Stimulated activated CD8-positive, alpha-beta memory T cell treated with anti-CD3 and anti-CD28 coated beads, Interleukin-7, amount 100 ng/mL, for 24 hours (primary cell): ENCODE data around the gene RACK1.
"Not testable (repeated sequence)": the region's sequence is repeated elsewhere in the genome, so short reads cannot be mapped to it uniquely, and the experiment has no call there.

Source experiments
- DNase-seq: peaks from one replicate; pipeline ENCODE4 v3.0.0-alpha.2; 2020; ENCODE audit warnings: low read depth

RACK1 gene

DNA sequence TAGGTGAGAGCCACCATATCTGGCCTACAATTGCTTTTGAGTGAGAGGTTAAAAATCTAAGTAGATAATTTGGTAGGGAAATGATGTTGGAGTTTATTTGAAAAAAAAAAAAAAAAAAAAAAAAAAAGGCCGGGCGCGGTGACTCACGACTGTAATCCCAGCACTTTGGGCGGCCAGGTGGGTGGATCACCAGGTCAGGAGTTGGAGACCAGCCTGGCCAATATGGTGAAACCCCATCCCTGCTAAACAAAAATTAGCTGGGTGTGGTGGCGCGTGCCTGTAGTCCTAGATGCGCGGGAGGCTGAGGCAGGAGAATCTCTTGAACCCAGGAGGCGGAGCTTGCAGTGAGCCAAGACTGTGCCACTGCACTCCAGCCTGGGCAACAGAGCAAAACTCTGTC, 29.5 kb downstream of the RACK1 start:
- not testable (repeated sequence) for DNase-seq

DNA sequence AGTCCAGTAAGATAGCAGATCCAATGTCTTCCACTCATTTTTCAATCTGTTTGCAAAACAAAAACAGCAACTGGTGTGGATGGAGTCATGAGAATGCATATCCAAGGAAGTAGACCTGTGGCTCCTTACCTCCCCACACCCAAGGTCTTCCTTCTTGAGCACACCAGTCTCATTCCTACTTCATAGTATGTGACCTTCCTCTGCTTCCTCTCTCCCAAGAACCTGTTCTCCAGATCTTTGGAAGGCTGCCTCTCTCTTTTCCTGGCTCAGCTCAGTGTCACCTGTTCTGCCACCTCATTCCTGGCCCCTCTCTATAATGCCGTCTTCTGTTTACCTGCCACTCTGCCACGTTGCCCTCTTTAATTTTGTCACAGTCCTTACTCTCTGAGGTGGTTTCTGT, 30.8 kb downstream of the RACK1 start:
- DNase-seq, result no peak

DNA sequence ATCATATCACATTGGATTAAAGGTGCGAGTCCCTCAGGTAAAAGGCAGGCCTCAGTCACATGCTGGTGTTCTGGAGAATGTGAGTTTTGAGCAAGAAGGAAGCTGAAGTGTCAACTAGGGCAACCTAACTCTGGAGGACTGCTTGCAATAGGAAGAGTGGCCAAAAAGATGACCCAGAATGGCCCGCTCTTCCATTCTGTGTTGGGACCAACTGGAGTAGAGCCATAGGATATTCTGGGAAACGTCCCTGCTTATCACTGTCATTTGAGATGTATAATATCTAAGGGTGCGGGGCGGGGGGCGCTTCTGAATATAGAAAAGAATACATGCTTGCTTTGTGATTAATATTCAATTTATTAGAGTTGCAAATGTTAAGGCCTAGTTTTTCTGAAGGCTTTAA, 31.6 kb downstream of the RACK1 start:
- DNase-seq, result no peak

DNA sequence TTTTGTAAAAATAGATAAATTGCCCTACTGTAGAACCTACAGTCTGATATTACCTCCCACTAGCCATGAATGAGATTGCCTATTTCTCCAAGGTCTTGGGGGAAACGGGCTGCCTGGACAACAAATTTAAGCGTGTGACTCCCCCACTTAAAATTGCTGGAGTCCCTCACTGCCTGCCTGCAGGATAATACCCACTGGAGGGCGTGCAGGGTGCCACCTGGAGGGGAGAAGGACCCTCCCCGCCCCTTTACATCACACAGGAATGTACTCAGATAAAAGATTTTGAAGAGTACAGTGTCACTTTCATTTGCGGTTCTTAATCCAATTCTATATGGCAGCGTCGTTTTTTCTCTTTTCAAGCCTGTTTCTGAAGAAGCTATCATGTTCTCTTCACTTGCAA, 32.5 kb downstream of the RACK1 start:
- DNase-seq, result no peak

DNA sequence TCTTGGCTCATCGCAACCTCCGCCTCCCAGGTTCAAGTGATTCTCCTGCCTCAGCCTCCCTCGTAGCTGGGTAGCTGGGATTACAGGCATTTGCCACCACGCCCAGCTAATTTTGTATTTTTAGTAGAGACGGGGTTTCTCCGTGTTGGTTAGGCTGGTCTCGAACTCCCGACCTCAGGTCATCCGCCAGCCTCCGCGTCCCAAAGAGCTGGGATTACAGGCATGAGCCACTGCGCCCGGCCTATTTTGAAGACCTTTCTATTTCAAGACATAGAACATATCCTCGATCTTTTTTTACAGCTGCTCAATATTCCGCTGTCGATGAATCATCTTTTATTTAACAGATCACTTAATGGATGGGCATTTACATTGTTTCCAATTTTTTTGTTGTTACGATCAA, 33.0 kb downstream of the RACK1 start:
- DNase-seq, result not testable (repeated sequence)

DNA sequence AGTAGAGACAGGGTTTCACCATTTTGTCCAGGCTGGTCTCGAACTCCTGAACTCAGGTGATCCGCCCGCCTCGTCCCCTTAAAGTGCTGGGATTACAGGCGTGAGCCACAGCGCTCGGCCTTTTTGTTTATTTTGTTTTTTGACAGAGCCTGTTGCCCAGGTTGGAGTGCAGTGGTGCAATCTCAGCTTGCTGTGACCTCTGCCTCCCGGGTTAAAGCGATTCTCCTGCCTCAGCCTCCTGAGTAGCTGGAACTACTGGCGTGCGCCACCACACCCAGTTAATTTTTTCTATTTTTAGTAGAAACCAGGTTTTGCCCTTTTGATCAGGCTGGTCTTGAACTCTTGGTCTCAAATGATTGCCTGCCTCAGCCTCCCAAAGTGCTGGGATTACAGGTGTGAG, 33.6 kb downstream of the RACK1 start:
- not testable (repeated sequence) for DNase-seq

DNA sequence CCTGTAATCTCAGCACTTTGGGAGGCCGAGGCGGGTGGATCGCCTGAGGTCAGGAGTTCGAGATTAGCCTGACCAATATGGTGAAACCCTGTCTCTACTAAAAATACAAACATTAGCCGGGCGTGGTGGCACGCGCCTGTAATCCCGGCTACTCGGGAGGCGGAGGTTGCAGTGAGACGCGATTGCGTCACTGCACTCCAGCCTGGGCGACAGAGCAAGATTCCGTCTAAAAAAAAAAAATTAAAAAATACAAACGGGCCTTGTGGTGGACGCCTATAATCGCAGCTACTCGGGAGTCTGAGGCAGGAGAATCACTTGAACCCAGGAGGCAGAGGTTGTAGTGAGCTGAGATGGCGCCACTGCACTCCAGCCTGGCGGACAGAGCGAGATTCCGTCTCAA, 34.7 kb downstream of the RACK1 start:
- not testable (repeated sequence) for DNase-seq

DNA sequence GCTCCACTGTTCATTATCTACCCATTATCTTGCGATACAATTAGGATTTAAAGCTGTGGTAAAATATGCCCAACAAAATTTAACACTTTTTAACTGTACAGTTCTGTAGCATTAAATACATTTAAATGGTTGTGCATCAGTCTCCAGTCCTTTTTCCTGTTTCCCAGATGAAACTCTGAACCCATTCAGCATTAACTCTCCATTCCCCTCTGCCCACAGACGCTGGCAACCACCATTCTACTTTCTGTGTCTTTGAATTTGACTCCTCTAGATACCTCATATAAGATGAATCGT, 35.8 kb downstream of the RACK1 start:
- DNase-seq, result no peak

DNA sequence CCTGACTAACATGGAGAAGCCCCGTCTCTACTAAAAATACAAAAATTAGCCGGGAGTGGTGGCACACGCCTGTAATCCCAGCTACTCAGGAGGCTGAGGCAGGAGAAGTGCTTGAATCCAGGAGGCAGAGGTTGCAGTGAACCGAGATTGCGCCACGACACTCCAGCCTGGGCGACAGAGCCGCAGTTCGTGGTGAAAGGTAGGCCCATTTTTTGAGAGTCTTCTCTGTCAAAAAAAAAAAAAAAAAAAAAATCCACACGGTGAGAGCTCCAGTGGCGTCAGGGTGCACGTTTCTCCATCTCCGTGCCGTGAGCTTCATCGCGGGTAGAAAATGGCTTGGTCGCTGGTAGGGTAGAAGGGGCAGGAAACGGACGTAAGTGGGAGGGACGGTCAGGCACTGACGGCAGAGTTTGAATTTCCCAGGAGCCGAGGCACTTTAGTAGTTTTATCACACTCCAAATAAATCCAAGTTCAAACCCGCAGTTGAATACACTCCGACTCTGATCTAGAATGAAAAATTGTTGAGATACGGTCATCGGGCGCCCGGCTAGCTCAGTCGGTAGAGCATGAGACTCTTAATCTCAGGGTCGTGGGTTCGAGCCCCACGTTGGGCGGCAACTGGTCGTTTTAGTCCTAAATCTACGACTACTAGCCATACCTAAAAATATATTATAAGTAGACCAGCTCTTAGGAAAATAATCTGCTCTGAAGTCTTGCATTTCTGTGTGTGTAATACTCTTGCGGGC, 36.3 kb downstream of the RACK1 start:
- peak; percentile 83 for DNase-seq

DNA sequence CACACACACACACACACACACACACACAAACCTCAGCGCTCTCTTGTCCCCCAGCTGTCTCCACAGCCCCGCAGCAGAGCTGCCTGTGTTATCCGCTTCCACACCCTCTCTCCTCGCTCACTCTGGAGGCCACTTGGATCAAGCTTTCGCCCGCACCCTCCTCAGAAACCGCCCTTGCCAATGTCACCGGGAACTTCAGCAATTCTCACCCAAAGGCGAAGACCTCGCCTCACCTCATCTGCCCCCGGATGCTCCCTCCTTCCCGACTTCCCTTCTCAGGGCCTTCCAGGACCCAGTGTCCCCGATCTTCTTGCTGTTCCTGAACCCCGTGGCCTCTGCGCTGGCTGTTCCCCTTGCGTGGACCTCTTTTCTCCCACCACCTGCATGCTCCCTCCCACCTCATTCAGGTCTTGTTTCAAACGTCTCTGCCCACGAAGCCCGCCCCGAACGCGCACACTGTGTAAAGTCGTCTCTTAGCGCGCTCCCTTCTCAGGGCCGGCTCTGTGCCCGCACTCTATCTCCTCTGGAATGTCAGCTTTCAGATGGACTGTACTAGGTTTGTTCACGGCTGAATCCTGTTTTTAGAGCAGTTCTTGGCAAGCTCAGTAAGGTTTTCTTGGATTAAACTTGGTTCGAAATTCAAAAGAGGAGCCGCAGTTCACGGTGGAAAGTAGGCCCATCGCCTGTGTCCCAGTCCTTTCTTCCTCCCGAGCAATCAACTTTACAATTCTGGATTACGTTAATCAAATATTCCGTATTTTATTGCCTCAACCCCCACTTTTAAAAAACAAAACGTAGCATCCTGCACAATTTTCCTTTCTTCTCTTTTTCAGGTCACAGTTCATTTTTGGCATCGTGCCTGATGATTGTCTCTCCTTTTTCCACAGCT, 37.7 kb downstream of the RACK1 start:
- no peak for DNase-seq

DNA sequence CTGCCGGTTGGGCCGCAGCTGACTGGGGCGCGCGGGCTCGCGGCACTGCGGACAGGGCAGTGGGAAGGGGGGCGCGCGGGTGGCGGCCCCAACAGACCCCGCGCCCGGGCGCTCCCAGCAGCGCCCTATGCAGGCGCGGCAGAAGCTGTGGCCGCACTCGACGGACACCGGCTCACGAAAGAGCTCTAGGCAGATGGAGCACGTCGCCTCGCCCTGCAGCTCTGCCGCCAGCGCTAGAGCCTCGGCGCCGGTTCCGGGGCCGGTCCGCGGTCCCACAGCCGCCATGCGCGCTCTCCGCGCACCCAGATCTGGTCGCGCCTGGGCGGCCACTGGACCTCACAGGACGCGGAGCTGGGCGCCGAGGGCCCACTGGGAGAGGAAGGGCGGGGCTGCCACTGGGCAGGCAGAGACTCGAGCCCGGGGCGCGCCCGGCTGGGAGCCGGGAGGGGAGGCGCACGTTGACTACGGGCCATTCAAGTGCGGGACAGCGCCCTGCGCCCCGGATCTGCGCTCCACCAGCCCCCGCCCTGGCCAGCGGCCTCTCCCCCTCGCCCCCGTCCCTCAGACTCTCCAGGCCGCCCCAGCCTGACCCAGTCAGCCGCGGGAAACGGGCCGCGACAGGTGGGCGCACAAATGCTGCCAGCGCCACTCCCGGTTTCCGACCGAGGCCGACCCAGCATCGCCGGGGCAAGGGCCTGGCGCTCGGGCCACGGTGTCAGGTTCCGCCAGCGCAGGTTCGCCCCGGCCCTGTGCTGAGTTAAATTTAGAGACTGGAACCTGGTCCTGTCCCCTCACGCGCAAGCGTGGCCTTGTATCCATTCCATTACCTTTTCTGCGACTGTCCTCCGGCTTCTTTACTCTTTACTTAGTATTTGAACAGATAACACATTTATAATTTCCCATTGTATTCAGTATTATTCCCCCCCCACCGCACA, 38.6 kb downstream of the RACK1 start, which contains the start of gene TRIM7:
TRIM7 (minus strand) TSS at position 371 of the 935 bp plus-strand sequence; CDS start at position 285, 86 bp downstream.
- DNase-seq, result no peak

DNA sequence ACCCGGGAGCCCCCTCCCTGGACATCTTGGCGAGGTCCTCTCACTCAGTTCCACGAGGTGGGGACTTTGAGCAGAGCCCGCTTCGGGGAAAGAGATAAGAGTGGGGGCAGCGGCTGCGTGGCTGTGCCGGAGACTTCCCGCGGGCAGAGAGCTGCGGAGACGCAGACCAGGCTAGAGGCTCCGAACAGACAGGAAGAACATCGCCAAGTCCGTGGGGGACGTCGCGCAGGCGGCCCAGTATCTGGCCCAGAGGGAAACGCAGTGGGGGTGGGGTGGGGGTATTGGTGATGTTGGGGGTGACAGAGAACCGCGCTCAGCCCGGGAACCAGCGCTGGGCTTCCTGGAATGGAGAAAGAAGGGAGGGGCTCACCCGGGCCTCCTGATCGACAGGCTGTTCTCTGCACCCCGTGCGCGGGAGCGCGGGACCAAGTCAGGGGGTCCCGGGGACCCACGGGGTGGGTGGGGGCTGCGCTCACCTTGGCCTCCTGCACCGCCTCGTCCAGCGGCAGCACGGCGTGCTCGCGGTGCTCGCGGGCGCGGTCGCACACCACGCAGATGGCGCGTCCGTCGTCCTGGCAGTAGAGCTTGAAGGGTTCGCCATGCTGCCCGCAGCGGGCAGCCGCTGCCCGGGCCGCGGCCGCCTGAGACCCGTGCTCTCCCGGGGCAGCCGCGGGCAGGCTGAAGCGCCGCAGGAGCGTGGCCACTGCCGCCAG, 39.4 kb downstream of the RACK1 start:
- no peak for DNase-seq

DNA sequence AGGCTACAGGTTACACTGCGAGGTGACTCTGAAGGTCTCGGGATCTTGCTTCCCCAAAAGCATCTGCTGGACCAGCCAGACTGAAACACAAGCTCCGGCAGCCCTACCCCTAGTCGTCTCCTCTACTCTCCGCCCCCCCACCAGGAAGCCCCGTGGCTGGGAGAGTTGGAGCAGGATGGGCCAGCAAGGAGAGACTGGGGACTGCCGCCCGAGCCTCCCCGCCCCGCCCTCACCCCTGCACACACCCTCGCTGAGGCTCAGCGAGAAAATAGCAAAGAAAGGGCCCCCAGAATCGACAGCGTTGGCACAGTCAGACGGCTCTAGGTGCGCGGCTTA, 40.0 kb downstream of the RACK1 start:
- DNase-seq, result no peak

DNA sequence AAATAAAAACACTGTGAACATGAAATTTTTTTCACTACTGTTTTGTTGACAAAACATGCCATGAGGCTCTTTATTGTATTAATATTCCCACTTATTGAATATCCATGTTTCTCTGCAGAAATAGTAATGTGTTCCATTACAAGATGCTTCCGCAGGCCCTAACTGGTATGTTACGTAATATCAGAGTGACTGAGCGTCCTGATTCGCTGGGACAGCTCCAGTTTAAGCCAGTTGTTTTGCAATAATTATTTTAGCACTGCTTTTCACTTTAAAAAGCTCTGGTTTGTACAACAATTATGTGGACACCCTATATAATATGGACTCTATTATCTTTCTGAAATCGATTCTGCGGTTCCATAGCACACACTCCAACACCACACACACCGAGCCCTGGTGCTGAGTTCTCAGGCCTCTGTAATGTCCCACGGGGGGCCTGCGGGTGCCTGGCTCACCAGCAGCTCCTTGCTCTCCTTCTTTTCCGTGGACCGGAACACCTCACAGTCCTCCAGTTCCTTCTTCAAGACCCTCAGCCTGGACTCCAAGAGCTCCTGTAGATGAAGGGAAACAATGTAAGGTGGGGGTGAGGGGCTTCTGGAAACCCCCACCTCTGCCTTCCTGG, 40.5 kb downstream of the RACK1 start:
- no peak for DNase-seq

DNA sequence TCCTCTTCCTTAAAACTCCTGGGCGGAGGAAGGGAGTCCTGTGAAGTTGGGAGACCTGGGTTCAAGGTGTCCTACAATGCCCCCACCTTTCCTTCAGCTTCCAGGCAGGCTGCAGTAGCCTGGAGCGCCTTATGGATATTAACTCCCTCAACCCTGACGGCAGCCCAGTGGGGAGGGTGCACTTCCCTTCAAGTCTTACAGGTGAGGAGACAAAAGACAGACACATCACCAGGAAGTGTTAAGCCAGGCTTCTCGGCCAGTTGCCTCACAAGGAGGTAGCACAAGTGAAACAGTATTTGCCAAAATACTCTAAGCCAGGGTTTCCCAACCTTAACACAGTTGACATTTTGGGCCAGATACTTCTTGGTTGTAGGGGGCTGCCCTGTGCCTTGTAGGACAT, 42.9 kb downstream of the RACK1 start:
- no peak for DNase-seq

DNA sequence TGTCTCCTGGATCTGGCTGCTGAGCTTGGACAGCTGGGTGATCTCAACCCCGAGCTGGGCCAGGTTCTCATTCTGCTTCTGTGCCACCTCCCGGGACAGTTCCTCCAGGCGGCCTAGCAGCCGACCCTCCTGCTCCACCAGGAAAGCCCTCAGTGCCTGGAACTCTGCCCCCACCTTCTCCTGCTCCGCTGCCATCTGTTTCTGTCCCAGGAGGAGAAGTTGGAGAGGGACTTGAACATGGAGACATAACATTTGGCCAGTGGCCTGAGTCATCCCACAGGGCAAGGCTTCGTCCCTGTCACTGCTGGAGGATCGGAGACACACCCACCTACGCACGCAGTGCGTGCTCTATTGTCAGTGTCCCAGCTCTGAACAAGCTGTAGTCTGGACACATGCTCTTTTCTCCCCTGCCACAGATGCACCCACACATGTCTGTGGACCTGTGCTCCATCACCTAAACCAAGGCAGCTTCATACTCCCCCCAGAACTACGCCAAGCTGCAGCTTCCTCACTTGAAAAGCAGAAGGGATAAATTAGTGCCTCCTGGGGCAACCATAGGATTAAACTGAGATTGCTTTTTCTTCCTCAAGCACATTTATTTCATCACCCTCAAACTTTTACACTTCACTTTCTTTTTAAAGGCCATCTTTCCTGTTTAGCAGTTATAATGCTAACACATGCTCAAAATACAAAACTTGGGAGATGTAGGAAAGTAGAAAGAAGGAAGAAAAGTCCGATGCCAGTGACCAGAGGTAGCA, 43.6 kb downstream of the RACK1 start:
- no peak for DNase-seq

DNA sequence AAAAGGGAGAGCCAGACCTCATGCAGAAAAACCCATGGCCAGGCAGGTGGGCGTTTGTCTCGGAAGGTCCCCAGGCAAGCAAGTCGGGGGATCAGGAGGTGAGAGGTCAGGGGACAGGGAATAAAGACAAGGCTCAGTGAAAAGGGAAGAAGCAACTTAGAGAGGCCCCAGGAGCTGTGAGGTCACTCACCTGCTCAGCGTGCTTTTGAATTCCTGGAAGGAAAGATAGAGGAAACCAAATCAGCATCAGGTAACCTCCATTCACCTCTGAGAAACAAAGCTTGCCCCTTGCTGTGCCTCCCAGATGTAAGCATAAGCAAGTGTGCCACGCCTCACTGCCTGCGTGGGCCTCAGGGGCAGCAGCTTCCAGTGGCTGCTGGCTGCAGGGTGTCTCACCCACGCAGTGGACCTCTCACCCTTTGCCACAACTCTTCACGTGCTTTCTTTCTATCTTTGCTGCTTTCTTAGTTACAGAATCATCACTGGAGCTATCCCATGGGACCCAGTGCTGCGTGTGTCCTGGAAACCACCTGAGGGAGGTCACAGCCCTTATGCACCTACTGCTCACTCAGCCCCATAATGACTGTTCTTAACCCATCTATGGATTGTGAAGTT, 44.7 kb downstream of the RACK1 start:
- no peak for DNase-seq

DNA sequence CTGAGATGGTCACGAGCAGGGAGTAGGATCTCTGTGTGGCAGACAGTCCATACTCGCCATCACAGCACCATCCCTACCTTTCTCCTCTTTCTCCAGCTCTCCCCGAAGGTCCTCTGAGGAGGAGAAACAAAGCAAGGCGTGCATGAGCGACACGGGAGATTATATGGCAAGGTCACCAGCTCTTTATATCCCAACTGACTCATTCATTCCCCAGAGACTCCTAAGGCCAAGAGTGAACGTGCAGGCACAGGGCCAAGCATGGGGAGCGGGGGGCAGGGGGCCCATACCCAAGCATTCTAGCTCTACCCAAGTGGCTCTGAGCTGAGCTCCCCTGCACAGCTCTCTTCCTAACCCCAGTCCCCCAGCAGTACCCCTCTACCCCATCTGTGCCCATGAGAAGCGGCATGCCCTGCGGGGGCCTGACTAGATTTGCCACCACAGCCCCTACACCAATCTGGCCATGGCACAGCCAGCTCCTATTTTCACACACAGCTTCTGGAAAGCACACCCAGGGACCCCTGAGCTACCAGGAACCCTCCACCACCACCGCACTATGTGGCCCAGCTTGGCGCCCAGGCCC, 45.5 kb downstream of the RACK1 start:
- no peak for DNase-seq

DNA sequence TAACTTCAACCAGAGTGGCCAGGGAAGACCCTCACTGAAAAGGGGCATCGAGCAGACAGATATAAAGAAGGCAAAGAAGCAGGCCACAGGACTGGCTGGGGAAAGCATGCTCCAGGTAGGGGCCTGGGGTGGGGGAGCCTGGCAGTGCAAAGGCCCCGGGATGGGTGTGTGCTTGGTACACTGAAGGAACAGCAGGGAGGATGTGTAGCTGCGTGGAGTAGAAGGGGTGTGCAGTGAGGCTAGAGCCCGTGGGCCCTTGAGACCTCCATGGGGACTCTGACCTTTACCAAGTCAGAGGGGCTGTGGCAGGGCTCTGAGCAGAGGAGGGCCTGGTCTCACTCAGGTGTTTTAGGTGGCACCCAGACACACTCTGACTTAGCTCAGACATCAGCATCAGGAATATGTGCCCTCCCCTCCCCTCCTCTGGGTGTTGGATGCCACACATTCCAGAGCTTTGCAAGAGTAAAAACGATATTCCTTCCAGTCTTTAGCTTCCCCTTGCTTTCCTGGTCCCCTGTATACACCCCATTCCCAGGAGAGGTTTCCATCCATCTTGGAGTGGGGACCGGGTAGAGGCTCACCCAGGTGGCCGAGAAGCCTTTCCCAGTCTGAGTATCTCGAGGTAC, 46.3 kb downstream of the RACK1 start:
- DNase-seq, result no peak
